Mesenchymal stem cell (in vitro differentiated cells and primary cell): ENCODE measurements around the gene EAF1.
"Not testable (repeated sequence)": the region's sequence is repeated elsewhere in the genome, so short reads cannot be mapped to it uniquely, and the experiment has no call there.

Experiments used
- DNase-seq: peaks from one replicate; pipeline ENCODE4 v3.0.0-alpha.2; 2013
- H2AFZ ChIP-seq: one replicate; pipeline ENCODE4 v1.6.1; 2013; ENCODE audit warnings: low read depth, mild to moderate bottlenecking, control low read depth, inconsistent platforms, low read length, moderate library complexity
- H2AK5ac ChIP-seq: 2 replicates; pipeline ENCODE4 v1.6.1; 2013; ENCODE audit warnings: low read length, moderate library complexity, mild to moderate bottlenecking, inconsistent platforms; ENCODE audit not compliant: severe bottlenecking
- H2BK120ac ChIP-seq: one replicate; pipeline ENCODE4 v1.6.1; 2013; ENCODE audit warnings: low read depth, mild to moderate bottlenecking, inconsistent platforms, low read length, moderate library complexity
- H2BK12ac ChIP-seq, 2 experiments: one replicate each; pipeline ENCODE4 v1.6.1; 2013; ENCODE audit warnings: inconsistent platforms in 2 of 2, low read length in 2 of 2, mild to moderate bottlenecking in 2 of 2, moderate library complexity in 2 of 2, control low read depth in 1 of 2
- H2BK15ac ChIP-seq: one replicate; pipeline ENCODE4 v1.6.1; 2013; ENCODE audit warnings: mild to moderate bottlenecking, low read depth, inconsistent platforms; ENCODE audit not compliant: poor library complexity, severe bottlenecking
- H2BK5ac ChIP-seq: 2 replicates; pipeline ENCODE4 v1.6.1; 2013; ENCODE audit warnings: low read depth, mild to moderate bottlenecking, low read length, control low read depth, inconsistent platforms; ENCODE audit not compliant: poor library complexity, severe bottlenecking
- H3K14ac ChIP-seq, 2 experiments: one replicate each; pipeline ENCODE4 v1.6.1; 2013; ENCODE audit warnings: inconsistent platforms in 2 of 2, low read length in 2 of 2, control low read depth in 1 of 2, mild to moderate bottlenecking in 1 of 2, moderate library complexity in 1 of 2
- H3K18ac ChIP-seq, 2 experiments: one replicate each; pipeline ENCODE4 v1.6.1; 2013; ENCODE audit warnings: inconsistent platforms in 2 of 2, low read length in 2 of 2, control low read depth in 1 of 2, low read depth in 1 of 2, mild to moderate bottlenecking in 1 of 2
- H3K23ac ChIP-seq, 2 experiments: one replicate each; pipeline ENCODE4 v1.6.1; 2013; ENCODE audit warnings: inconsistent platforms in 2 of 2, low read length in 2 of 2, mild to moderate bottlenecking in 2 of 2, moderate library complexity in 2 of 2, control low read depth in 1 of 2
- H3K27ac ChIP-seq: 2 replicates; pipeline ENCODE4 v1.5.1; 2013; ENCODE audit warnings: mild to moderate bottlenecking, moderate library complexity, low read length, control low read depth, inconsistent platforms; ENCODE audit not compliant: poor library complexity, severe bottlenecking
- H3K27me3 ChIP-seq, 2 experiments: 2 replicates each; pipeline versions ENCODE4 v1.6.1 to v1.7.0; 2013; ENCODE audit warnings: low read length in 2 of 2, mild to moderate bottlenecking in 2 of 2, moderate library complexity in 2 of 2, control low read depth in 1 of 2, inconsistent platforms in 1 of 2; ENCODE audit not compliant: control insufficient read depth in 1 of 2, insufficient read depth in 1 of 2
- H3K36me3 ChIP-seq, 2 experiments: 2 replicates each; pipeline versions ENCODE4 v1.6.1 to v1.7.0; 2013; ENCODE audit warnings: low read length in 2 of 2, control low read depth in 1 of 2, inconsistent platforms in 1 of 2, low read depth in 1 of 2, mild to moderate bottlenecking in 1 of 2; ENCODE audit not compliant: insufficient read depth in 2 of 2, control insufficient read depth in 1 of 2
- H3K4ac ChIP-seq, 2 experiments: one replicate each; pipeline ENCODE4 v1.6.1; 2013; ENCODE audit warnings: inconsistent platforms in 2 of 2, low read length in 2 of 2, mild to moderate bottlenecking in 2 of 2, moderate library complexity in 2 of 2, control low read depth in 1 of 2, low read depth in 1 of 2
- H3K4me1 ChIP-seq: 2 replicates; pipeline ENCODE4 v1.6.1; 2013; ENCODE audit warnings: low read depth, low read length, control low read depth; ENCODE audit not compliant: control insufficient read depth, insufficient read depth
- H3K4me2 ChIP-seq: 2 replicates; pipeline ENCODE4 v1.6.1; 2013; ENCODE audit warnings: low read length, mild to moderate bottlenecking, inconsistent platforms; ENCODE audit not compliant: poor library complexity, severe bottlenecking
- H3K4me3 ChIP-seq, 2 experiments: 2 replicates each; pipeline versions ENCODE4 v1.5.1 to v1.7.0; 2013; ENCODE audit warnings: low read length in 2 of 2, mild to moderate bottlenecking in 2 of 2, control low read depth in 1 of 2, low read depth in 1 of 2; ENCODE audit not compliant: insufficient read depth in 1 of 2
- H3K79me1 ChIP-seq: replicated peaks from 2 replicates; pipeline ENCODE4 v1.6.1; 2013; ENCODE audit warnings: mild to moderate bottlenecking, control low read depth, low read length, inconsistent platforms; ENCODE audit not compliant: poor library complexity, severe bottlenecking
- H3K9ac ChIP-seq: 2 replicates; pipeline ENCODE4 v1.7.0; 2013; ENCODE audit warnings: mild to moderate bottlenecking, low read length, moderate library complexity
- H3K9me3 ChIP-seq: 2 replicates; pipeline ENCODE4 v1.7.0; 2013; ENCODE audit warnings: mild to moderate bottlenecking, low read length; ENCODE audit not compliant: control insufficient read depth
- H4K8ac ChIP-seq: one replicate; pipeline ENCODE4 v1.6.1; 2013; ENCODE audit warnings: inconsistent platforms, mild to moderate bottlenecking, low read length, moderate library complexity
- H4K91ac ChIP-seq: one replicate; pipeline ENCODE4 v1.6.1; 2013; ENCODE audit warnings: mild to moderate bottlenecking, low read length, inconsistent platforms
- WGBS: methylation state at CpG from one replicate; pipeline ENCODE4 v1.1.7; 2013; ENCODE audit warnings: mixed read lengths; 5-methylcytosine and 5-hydroxymethylcytosine counted together

EAF1 gene

DNA sequence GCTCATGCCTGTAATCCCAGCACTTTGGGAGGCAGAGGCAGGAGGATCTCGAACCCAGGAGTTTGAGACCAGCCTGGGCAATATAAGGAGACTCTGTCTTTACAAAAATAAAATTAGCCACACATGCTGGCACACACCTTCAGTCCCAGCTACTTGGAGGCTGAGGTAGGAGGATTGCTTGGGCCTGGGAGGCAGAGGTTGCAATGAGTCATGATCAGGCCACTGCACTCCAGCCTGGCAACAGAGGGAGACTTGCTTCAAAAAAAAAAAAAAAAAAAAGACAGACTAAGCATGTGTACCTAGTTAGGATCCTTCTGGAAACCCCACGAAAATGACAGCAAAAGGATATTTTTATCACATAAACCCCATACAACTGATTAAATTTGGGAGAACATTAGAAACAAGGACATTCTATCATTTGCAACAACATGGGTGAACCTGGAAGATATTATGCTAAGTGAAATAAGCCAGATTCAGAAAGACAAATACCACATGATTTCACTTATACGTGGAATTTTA is 44.9 kb upstream of the EAF1 start:
- Histone ChIP-seq H3K4me2 (no peak overlapping the region), H2AFZ (no peak overlapping the region), H3K23ac (no peak overlapping the region), H3K36me3 (no peaks in the 10 kb centered on the region), H3K14ac (no peak overlapping the region), H3K4ac (no peak overlapping the region), H2AK5ac (no peak overlapping the region), H3K79me1 (no peaks in the 10 kb centered on the region), H2BK15ac (no peak overlapping the region), H3K27ac (no peak overlapping the region), H3K9ac (no peak overlapping the region), H3K4me1 (no peaks in the 10 kb centered on the region), H4K8ac (no peak overlapping the region), H2BK5ac (no peak overlapping the region), H3K18ac (no peak overlapping the region), H4K91ac (no peak overlapping the region), H3K4me3 (no peak overlapping the region), H3K27me3 (no peaks in the 10 kb centered on the region), H3K9me3 (no peaks in the 10 kb centered on the region), H2BK120ac (no peak overlapping the region), H2BK12ac (no peak overlapping the region)
- no peak for DNase-seq
- WGBS, result 85% methylated on average over 3 of the region's 3 CpGs

DNA sequence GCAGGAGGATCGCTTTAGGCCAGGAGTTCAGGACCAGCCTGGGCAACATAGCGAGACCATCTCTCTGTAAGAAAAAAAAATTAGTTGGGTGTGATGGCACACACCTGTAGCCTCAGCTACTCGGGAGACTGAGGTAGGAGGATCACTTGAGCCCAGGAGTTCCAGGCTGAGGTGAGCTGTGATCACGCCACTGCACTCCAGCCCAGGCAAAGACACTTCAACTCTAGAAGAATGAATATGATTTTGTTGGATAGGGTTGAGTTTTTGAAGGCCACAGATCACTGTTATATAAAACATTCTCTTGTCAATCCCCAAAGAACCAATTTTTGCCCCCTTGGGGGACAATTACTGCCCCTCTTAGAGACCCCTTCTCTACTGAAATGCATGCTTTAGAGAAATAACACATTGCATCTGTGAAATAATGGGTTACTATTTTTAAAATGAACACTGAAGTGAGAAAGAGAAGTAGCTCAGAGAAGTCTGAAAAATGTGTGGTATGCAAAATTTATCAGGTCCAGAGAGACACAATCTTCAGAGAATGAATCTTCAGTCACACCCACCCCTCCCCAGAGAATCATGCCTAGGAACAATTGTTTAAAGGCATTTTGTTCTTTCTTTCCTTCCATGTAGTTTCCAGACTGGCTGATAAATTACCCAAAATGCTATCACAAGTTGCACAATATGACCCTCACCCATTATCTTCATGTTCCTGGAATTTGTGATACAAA is 42.7 kb upstream of the EAF1 start:
- WGBS, result 97% methylated on average over 3 of the region's 4 CpGs
- H3K9ac ChIP-seq, result no peak overlapping the region

DNA sequence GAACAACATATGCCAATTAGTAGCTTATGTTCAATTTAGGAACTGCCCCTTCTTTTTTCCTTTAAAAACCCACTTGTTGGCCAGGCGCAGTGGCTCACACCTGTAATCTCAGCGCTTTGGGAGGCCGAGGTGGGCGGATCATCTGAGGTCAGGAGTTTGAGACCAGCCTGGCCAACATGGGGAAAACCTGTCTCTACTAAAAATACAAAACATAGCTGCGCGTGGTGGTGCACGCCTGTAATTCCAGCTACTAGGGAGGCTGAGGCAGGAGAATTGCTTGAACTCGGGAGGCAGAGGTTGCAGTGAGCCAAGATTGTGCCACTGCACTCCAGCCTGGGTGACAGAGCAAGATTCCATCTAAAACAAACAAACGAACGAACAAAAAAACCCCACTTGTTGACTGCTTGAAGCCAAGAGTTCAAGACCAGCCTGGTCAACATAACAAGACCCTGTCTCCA is 42.1 kb upstream of the EAF1 start:
- not testable (repeated sequence) for H3K23ac ChIP-seq, H2AK5ac ChIP-seq, H3K4me1 ChIP-seq, H3K18ac ChIP-seq, H3K4me2 ChIP-seq, H3K4me3 ChIP-seq, H2BK15ac ChIP-seq, H2AFZ ChIP-seq, H3K27ac ChIP-seq, H3K4ac ChIP-seq, H3K36me3 ChIP-seq, H2BK5ac ChIP-seq, H4K91ac ChIP-seq, H3K79me1 ChIP-seq, H2BK120ac ChIP-seq, H3K9me3 ChIP-seq, H2BK12ac ChIP-seq, H3K27me3 ChIP-seq, H4K8ac ChIP-seq, H3K9ac ChIP-seq, H3K14ac ChIP-seq, DNase-seq
- WGBS, result 78% methylated on average over 10 of the region's 10 CpGs

More for the DNA sequence above, 42.7 kb upstream of the EAF1 start:
- Histone ChIP-seq H3K4me2 (no peak overlapping the region), H3K4me1 (no peaks in the 10 kb centered on the region), H2BK5ac (no peak overlapping the region), H3K27ac (no peak overlapping the region), H3K27me3 (no peaks in the 10 kb centered on the region), H2BK15ac (no peak overlapping the region), H2BK120ac (no peak overlapping the region), H3K9me3 (no peaks in the 10 kb centered on the region), H4K91ac (no peak overlapping the region), H3K4me3 (no peak overlapping the region), H3K18ac (no peak overlapping the region), H3K36me3 (no peaks in the 10 kb centered on the region), H2AFZ (no peak overlapping the region), H2BK12ac (no peak overlapping the region), H3K14ac (no peak overlapping the region), H2AK5ac (no peak overlapping the region), H3K4ac (no peak overlapping the region), H4K8ac (no peak overlapping the region), H3K79me1 (no peaks in the 10 kb centered on the region), H3K23ac (no peak overlapping the region)
- no peak for DNase-seq

DNA sequence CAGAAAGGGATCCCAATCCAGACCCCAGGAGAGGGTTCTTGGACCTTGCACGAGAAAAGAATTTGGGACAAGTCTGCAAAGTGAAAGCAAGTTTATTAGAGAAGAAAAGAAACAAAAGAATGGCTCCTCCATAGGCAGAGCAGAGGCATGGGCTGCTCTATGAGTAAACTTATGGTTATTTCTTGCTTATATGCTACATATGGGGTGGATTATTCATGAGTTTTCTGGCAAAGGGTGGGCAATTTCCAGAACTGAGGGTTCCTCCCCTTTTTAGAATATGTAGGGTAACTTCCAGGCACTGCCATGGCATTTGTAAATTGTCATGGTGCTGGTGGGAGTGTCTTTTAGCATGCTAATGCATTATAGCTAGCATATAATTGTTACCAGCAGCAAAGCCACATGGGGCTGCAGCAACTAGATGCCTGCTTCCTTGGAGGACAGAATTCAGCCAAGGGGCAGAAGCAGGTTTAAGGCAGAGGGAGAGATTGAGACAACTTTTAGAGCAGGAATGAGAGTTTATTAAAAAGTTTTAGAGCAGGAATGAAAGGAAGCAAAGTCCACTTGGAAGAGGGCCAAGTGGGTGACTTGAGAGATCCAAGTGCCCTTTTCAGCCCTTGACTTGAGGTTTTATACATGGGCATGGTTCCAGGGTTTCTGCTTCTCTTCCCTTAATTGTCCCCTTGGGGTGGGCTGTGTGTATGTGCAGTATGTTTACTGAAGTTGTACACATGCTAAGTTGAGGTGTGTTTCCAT is 41.3 kb upstream of the EAF1 start:
- no peak overlapping the region for H2AK5ac ChIP-seq
- no peak overlapping the region for H2BK5ac ChIP-seq
- no peak overlapping the region for H3K4me2 ChIP-seq
- H3K4ac ChIP-seq, result no peak overlapping the region
- H3K9me3 ChIP-seq, result no peaks in the 10 kb centered on the region
- no peak overlapping the region for H3K23ac ChIP-seq
- 68% methylated on average over 1 of the region's 1 CpG for WGBS
- no peak overlapping the region for H4K8ac ChIP-seq
- no peak overlapping the region for H4K91ac ChIP-seq
- H3K79me1 ChIP-seq, result no peaks in the 10 kb centered on the region
- H3K27me3 ChIP-seq, result no peaks in the 10 kb centered on the region
- H3K18ac ChIP-seq, result no peak overlapping the region
- no peak overlapping the region for H2AFZ ChIP-seq
- no peak overlapping the region for H2BK120ac ChIP-seq
- no peak overlapping the region for H2BK12ac ChIP-seq
- H3K27ac ChIP-seq, result no peak overlapping the region
- no peaks in the 10 kb centered on the region for H3K4me1 ChIP-seq
- no peaks in the 10 kb centered on the region for H3K36me3 ChIP-seq
- no peak overlapping the region for H3K9ac ChIP-seq
- no peak overlapping the region for H3K14ac ChIP-seq
- no peak overlapping the region for H2BK15ac ChIP-seq
- DNase-seq, result no peak
- H3K4me3 ChIP-seq, result no peak overlapping the region
